Large intestine (tissue), 12 donors: Measurements from ENCODE around the gene DMRTC1. TPM values are rescaled to one million over a fixed set of nuclear protein-coding genes. Genes with fewer than 3 reads are reported as not detected.
"Not testable (repeated sequence)": the region's sequence is repeated elsewhere in the genome, so short reads cannot be mapped to it uniquely, and the experiment has no call there.

Experiments used
- DNase-seq, 2 donors: peaks; one replicate each; pipeline versions ENCODE4 v3.0.0 to v3.0.0-alpha.2; 2013
- H3K27ac ChIP-seq: one replicate; pipeline ENCODE4 v1.5.1; 2013; ENCODE audit warnings: low read length
- H3K27me3 ChIP-seq: 2 replicates; pipeline ENCODE4 v1.6.1; 2013; ENCODE audit warnings: low read length; ENCODE audit not compliant: control insufficient read depth, insufficient read depth
- H3K36me3 ChIP-seq: 2 replicates; pipeline ENCODE4 v1.6.1; 2013; ENCODE audit warnings: low read length; ENCODE audit not compliant: control insufficient read depth, insufficient read depth
- H3K4me1 ChIP-seq: one replicate; pipeline ENCODE4 v1.6.1; 2013; ENCODE audit warnings: low read length; ENCODE audit not compliant: control insufficient read depth, insufficient read depth
- H3K4me3 ChIP-seq: one replicate; pipeline ENCODE4 v1.5.1; 2013; ENCODE audit warnings: low read length
- H3K9me3 ChIP-seq: one replicate; pipeline ENCODE4 v1.6.1; 2013; ENCODE audit warnings: mild to moderate bottlenecking, low read depth, low read length, moderate library complexity; ENCODE audit not compliant: control insufficient read depth
- WGBS: methylation state at CpG from one replicate; pipeline ENCODE4 v1.1.5; 2013; ENCODE audit warnings: low lambda C conversion rate; ENCODE audit not compliant: insufficient coverage; 5-methylcytosine and 5-hydroxymethylcytosine counted together
- long read RNA-seq, 11 donors: transcript quantifications; one replicate each; lab custom pipeline, GENCODE V29; 2026
- polyA plus RNA-seq: library from polyadenylated mRNA; unstranded; fragments of 120-200 nt; gene quantifications from one replicate; pipeline ENCODE4 v1.2.1, GENCODE V29; 2013

Gene DMRTC1, protein sequence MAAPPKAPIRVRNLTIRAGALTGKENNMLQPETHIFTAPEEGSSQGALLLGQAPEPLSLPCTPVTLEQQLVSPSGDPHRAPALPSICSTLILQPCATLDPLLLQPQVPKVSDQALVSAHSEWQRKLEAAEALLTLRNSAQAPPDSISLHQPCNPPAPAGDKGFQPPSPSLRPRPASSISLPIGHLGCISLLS
- polyA plus RNA-seq: not detected
- long read RNA-seq, donor 1: 0 reads
- long read RNA-seq, donor 2: 0 reads
- long read RNA-seq, donor 3: 0 reads
- long read RNA-seq, donor 4: 0 reads
- long read RNA-seq, donor 5: 0 reads
- long read RNA-seq, donor 6: 0 reads
- long read RNA-seq, donor 7: 0 reads
- long read RNA-seq, donor 8: 0 reads
- long read RNA-seq, donor 9: 0 reads
- long read RNA-seq, donor 10: 0 reads
- long read RNA-seq, donor 11: 0 reads

DNA sequence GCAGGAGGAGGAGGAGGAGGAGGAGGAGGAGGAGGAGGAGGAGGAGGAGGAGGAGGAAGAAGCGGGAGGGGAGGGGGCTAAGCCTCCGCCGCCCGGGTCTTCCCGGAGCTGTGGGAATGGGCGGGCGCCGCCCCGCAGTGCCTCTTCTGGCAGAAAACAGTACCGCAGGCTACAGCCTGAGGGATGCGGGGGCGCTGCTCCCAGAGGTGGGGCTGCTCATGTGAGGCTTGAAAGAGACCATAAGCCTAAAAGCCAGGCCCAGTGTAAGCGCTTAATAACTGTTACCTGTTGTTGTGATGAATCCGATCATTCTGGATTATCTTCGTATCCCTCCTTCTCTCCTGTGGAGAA is at the start of gene DMRTC1:
DMRTC1 (minus strand) TSS at position 19 of the 351 bp plus-strand sequence. CDS start 68,143 bp downstream, outside the sequence.
- not testable (repeated sequence) for H3K4me3 ChIP-seq, H3K27ac ChIP-seq, H3K4me1 ChIP-seq, H3K36me3 ChIP-seq, H3K27me3 ChIP-seq, H3K9me3 ChIP-seq, DNase-seq
- WGBS: no CpG with 5 or more reads among the region's 15 CpGs

DNA sequence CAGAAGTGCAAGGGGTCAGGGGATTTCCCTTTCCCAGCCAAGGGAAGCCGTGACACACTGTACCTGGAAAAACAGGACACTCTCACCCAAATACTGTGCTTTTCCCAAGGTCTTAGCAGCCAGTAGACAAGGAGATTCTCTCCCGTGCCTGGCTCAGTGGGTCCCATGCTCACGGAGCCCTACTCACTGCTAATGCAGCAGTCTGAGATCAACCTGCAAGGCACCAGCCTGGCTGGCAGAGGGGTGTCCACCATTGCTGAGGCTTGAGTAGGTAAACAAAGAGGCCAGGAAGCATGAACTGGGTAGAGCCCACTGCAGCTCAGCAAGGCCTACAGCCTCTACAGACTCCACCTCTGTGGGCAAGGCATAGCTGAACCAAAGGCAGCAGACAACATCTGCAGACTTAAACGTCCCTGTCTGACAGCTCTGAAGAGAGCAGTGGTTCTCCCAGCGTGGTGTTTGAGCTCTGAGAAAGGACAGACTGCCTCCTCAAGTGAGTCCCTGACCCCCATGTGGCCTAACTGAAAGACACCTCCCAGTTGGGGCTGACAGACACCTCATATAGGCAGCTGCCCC is 37.3 kb upstream of the DMRTC1 start:
- not testable (repeated sequence) for H3K9me3 ChIP-seq, H3K4me1 ChIP-seq, H3K4me3 ChIP-seq, H3K27ac ChIP-seq, H3K27me3 ChIP-seq, DNase-seq, H3K36me3 ChIP-seq
- WGBS: no CpG with 5 or more reads among the region's 5 CpGs

DNA sequence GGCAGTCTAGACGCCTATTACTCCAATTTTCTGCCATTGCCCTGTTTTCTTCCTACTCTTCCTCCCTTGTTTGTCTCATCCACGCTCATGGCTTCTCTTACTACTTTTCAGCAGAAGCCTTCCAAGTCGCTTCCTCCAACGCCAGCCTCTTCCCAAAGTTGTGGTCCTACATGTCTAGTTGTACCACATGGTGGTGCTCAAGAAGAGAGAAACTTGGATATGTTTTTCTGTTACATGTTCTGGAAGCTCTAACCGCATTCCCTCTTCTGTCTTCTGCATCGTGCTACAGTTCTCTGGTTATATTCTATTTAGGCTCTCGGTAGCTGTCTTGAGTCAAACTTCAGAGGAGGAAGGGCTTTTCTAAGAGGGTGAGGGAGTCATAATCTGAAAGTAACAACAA is 31.2 kb upstream of the DMRTC1 start:
- not testable (repeated sequence) for H3K4me1 ChIP-seq, H3K9me3 ChIP-seq, H3K36me3 ChIP-seq, H3K4me3 ChIP-seq, H3K27me3 ChIP-seq, DNase-seq, H3K27ac ChIP-seq
- WGBS: no CpG with 5 or more reads among the region's 7 CpGs

DNA sequence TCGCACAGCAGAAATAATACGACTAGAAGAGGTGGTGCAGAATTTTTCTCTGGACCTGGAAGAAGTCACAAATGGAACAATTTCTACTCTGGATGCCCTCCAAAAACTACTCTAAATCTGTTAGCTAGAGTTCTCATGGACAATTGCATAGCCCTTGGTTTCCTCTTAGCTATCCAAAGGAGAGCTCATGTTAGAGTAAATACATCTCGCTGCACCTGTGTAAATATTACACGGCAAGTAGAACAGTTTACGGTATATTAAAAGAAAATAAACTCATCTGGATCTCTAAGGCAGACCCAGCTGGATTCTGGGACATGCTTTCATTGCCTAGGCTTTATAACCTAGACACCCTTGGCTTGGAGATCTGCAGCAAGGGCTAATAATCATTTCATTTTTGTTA is 28.2 kb upstream of the DMRTC1 start:
- H3K36me3 ChIP-seq, H3K4me1 ChIP-seq, H3K9me3 ChIP-seq, H3K27ac ChIP-seq, H3K27me3 ChIP-seq, H3K4me3 ChIP-seq, DNase-seq: not testable (repeated sequence)
- no CpG with 5 or more reads among the region's 5 CpGs for WGBS

DNA sequence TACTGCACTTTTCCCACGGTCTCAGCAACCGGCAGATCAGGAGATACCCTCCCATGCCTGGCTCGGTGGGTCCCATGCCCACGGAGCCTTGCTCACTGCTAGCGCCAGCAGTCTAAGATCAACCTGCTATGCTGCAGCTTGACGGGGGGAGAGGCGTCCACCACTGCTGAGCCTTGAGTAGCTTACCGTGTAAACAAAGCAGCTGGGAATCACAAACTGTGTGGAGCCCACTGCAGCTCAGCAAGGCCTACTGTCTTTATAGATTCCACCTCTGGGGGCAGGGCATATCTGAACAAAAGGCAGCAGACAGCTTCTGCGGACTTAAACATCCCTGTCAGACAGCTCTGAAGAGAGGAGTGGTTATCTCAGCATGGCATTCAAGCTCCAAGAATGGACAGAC is 16.3 kb upstream of the DMRTC1 start:
- H3K9me3 ChIP-seq, DNase-seq, H3K27ac ChIP-seq, H3K4me3 ChIP-seq, H3K4me1 ChIP-seq, H3K27me3 ChIP-seq, H3K36me3 ChIP-seq: not testable (repeated sequence)
- WGBS: no CpG with 5 or more reads among the region's 9 CpGs

DNA sequence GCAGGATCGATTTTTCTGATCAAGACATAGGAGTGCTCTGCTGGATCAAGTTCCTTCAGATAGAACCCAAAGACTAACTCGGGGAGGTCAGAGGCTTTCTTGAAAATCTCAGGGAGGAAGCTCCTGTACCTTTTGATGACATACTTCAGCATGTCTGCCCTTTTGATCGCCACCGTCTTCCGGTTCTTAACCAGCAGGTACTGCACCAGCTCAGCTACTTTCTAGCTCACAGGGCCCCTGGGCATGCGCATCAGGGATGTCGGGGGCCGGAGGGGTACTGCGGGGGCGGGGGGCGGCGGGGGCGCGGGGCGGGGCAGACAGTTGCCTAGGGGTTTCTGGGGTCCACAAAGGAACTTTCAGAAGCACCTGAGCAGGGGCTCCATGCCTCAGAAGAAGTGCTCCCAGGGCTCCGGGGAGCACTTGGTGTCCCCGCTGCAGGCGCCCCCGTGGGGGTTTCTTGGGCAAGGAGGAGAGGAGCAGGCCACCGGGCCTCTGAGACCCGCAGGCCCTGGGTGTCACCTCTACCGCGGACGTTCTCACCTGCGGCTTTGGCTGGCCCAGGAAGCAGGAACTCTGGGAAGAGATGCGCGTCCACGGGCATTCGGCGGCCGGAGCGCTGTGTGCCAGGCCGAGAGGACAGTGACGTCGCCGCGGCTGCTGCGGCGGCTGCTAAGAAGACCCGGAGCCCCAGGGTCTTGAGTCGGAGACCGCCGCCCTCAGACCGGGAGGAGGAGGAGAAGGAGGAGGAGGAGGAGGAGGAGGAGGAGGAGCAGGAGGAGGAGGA is 410 bp downstream of the DMRTC1 start:
- not testable (repeated sequence) for H3K27me3 ChIP-seq, DNase-seq, H3K4me3 ChIP-seq, H3K27ac ChIP-seq, H3K4me1 ChIP-seq, H3K36me3 ChIP-seq, H3K9me3 ChIP-seq
- no CpG with 5 or more reads among the region's 44 CpGs for WGBS

DNA sequence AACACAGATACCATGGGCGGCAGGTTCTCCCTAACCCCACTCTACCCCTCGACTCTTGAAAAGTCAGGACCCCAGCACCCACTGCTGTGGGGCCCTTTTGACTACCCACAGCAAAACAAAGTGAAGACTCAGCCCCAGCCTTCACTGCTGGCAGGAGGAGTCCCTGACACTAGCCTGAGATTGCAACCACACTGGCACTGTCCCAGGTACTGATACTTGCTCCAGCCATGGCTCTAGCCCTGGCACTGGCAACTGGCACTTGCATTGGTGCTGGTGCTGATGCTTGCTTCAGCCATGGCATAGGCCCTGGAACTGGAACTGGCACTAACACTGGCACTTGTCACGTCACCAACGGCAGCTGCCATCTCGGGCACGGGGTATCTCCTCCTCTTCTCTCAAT is 1.4 kb downstream of the DMRTC1 start:
- H3K36me3 ChIP-seq, DNase-seq, H3K27me3 ChIP-seq, H3K4me1 ChIP-seq, H3K9me3 ChIP-seq, H3K27ac ChIP-seq, H3K4me3 ChIP-seq: not testable (repeated sequence)
- no CpG with 5 or more reads among the region's 6 CpGs for WGBS

DNA sequence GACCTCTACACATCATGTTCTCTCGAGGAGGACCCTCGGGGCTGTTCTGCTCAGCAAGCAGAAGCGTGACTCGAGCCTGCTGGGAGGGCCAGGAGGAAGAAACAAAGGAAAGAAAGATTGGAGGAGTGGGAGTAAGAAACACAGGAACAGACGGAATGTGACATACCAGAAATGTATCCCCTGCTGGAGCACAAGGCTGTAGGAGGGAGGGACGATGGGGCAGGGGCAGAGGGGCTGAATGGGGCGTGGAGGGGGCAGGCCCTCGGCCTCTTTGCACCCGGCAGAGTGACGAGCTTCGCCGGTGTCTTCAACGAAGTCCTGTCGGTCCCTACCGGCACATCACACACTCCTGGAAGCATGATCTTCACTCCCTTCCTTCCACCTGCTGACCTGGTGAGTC is 5.7 kb downstream of the DMRTC1 start, which contains the start of gene FAM236A:
FAM236A (plus strand) TSS at position 301 of the 400 bp plus-strand sequence; CDS start at position 358, 57 bp downstream.
- not testable (repeated sequence) for DNase-seq, H3K9me3 ChIP-seq, H3K27me3 ChIP-seq, H3K27ac ChIP-seq, H3K4me1 ChIP-seq, H3K36me3 ChIP-seq, H3K4me3 ChIP-seq
- WGBS: no CpG with 5 or more reads among the region's 15 CpGs

DNA sequence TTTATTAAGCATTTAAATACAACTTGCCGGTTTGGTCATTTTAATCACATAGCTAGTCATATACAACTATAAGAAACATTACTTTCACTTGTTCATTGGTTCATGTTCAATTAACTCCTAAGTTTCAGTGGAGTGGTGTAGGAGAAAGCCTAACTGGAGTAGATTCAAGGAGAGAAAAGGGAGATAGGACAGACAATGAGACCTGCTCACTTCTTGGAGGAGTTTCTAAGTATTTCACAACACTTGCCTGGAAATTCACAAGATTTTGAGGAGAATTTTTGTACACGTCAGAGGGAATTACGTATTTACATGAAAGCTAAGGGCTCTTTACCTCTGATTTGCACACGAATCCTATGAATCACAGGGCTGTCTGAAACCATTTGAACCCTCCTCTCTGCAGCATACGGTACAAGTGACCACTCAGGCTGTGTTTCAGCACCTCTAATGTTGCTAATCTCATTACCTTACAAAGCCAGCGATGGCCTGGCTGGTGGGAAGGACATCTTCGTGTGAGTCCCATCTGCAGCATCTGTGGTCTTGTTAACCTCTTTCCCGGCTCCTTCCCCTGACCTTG is 6.7 kb downstream of the DMRTC1 start:
- DNase-seq, H3K27ac ChIP-seq, H3K9me3 ChIP-seq, H3K36me3 ChIP-seq, H3K27me3 ChIP-seq, H3K4me3 ChIP-seq, H3K4me1 ChIP-seq: not testable (repeated sequence)
- WGBS: no CpG with 5 or more reads among the region's 8 CpGs

DNA sequence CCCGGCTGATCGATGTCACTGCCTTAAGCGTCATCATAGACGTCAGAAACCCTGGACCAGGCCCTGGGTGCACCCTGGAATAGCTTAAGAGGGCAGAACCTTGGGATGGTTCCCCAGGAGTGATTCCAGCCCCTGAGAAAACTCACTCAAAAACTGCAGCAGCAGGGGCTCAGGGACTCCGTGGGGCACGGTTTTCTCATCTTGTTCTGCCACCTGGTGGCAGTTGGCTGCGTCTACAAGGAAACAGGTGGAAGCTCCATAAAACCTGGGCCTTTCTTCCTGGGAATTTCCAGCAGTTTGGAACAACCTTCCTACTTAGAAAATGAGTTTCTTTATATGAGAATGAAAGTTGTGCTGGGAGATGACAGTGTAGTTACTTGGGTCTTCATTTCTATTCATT is 7.2 kb downstream of the DMRTC1 start:
- not testable (repeated sequence) for H3K9me3 ChIP-seq, H3K4me3 ChIP-seq
- WGBS: no CpG with 5 or more reads among the region's 7 CpGs

More for the DNA sequence above, 7.2 kb downstream of the DMRTC1 start:
- not testable (repeated sequence) for H3K4me1 ChIP-seq, DNase-seq, H3K27me3 ChIP-seq, H3K36me3 ChIP-seq, H3K27ac ChIP-seq
